Small intestine (tissue), 7 donors: ENCODE results near the gene SMAD3. TPM values are rescaled to one million over a fixed set of nuclear protein-coding genes. Genes with fewer than 3 reads are reported as not detected.
A peak's percentile ranks its signal among the peaks of the same experiment; 100 is the strongest.

Experiments
- DNase-seq, 2 donors: peaks; one replicate each; pipeline versions ENCODE4 v3.0.0 to v3.0.0-alpha.2; 2013
- FAIRE-seq: peaks from 2 replicates; lab custom pipeline; 2012; peaks lifted over from hg19 to GRCh38; lab: Jason Lieb, UNC
- H3K27ac ChIP-seq, 3 donors: one replicate each; pipeline ENCODE4 v1.5.1; 2013; ENCODE audit warnings: low read length in 2 of 3, mild to moderate bottlenecking in 2 of 3, control low read depth in 1 of 3, inconsistent platforms in 1 of 3, low read depth in 1 of 3, moderate library complexity in 1 of 3
- H3K27me3 ChIP-seq, 3 donors: one replicate each; pipeline ENCODE4 v1.6.1; 2013; ENCODE audit warnings: low read length in 3 of 3, inconsistent platforms in 1 of 3; ENCODE audit not compliant: control insufficient read depth in 3 of 3, insufficient read depth in 3 of 3
- H3K36me3 ChIP-seq, 3 donors: one replicate each; pipeline ENCODE4 v1.6.1; 2013; ENCODE audit warnings: low read length in 3 of 3, inconsistent platforms in 1 of 3, low read depth in 1 of 3, mild to moderate bottlenecking in 1 of 3, moderate library complexity in 1 of 3; ENCODE audit not compliant: control insufficient read depth in 3 of 3, insufficient read depth in 2 of 3
- H3K4me1 ChIP-seq, 3 donors: one replicate each; pipeline ENCODE4 v1.6.1; 2013; ENCODE audit warnings: low read length in 2 of 3, inconsistent platforms in 1 of 3, low read depth in 1 of 3, mild to moderate bottlenecking in 1 of 3, moderate library complexity in 1 of 3; ENCODE audit not compliant: control insufficient read depth in 3 of 3, insufficient read depth in 2 of 3
- H3K4me3 ChIP-seq, 3 donors: one replicate each; pipeline ENCODE4 v1.5.1; 2013; ENCODE audit warnings: low read length in 3 of 3, control low read depth in 1 of 3, inconsistent platforms in 1 of 3, low read depth in 1 of 3, mild to moderate bottlenecking in 1 of 3, moderate library complexity in 1 of 3
- H3K9me3 ChIP-seq, 2 donors: one replicate each; pipeline ENCODE4 v1.6.1; 2013; ENCODE audit warnings: low read depth in 1 of 2, low read length in 1 of 2; ENCODE audit not compliant: control insufficient read depth in 2 of 2, insufficient read depth in 1 of 2
- WGBS, 3 donors: extraction: QIAGEN DNeasy Blood & Tissue Kit; methylation state at CpG; one replicate each; pipeline ENCODE4 v1.1.7; 2013; 5-methylcytosine and 5-hydroxymethylcytosine counted together
- polyA plus RNA-seq, 4 donors: library from polyadenylated mRNA; stranded (reverse) in 3 of 4; unstranded in 1 of 4; fragments of 200-250 nt in 3 of 4; fragments of 120-200 nt in 1 of 4; gene quantifications; one replicate each; pipeline versions ENCODE4 v1.2.1 to v1.2.3, GENCODE V29; 2013
- donor health status: healthy with polysubstance abuse.
- donor health status: control.
- donor health status: control.
- donor health status: Bipolar disorder and iron deficiency.
- donor health status: healthy.

Gene SMAD3
- polyA plus RNA-seq, 4 donors, result 11.6 to 33.2 (median 14.6) TPM

GRCh38 chr15:67184208-67184925 is 119.0 kb downstream of the SMAD3 start:
- H3K4me1 ChIP-seq, result peaks cover 0 to 5% (median 0%) of the 10 kb centered on the region in 3 donors
- H3K36me3 ChIP-seq, result peaks cover 7 to 92% (median 16%) of the 10 kb centered on the region in 3 donors
- H3K27ac ChIP-seq, result no peak overlapping the region
- FAIRE-seq, result no peak
- DNase-seq, result no peak
- H3K27me3 ChIP-seq, result no peaks in the 10 kb centered on the region
- 85 to 90% (median 88%) methylated on average over 18 of the region's 18 CpGs for WGBS, 3 donors
- no peak overlapping the region for H3K4me3 ChIP-seq
- H3K9me3 ChIP-seq, result no peaks in the 10 kb centered on the region

DNA sequence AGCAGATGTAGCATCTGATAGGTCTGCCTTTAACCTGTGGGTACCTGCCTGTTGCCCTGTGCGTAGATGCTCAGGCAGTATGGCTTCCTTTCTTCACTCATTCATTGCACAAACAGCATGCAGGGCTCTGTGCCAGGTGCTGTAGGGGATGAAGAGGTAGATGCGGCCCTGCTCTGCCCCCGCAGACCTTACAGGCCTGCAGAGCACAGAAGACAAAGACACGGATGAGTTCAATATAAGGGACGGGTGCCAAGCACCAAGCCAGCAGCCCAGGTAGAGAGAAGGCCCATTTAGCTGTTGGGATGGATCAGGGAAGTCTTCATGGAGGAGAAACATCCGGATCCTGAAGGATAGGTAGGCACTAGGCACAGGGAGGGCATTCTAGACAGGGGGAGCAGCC is 119.6 kb downstream of the SMAD3 start:
- FAIRE-seq (no peak), DNase-seq (no peak)
- H3K36me3 ChIP-seq, result peaks cover 7 to 92% (median 14%) of the 10 kb centered on the region in 3 donors
- peaks cover 0 to 5% (median 0%) of the 10 kb centered on the region in 3 donors for H3K4me1 ChIP-seq
- H3K4me3 ChIP-seq, result no peak overlapping the region
- no peaks in the 10 kb centered on the region for H3K27me3 ChIP-seq
- H3K27ac ChIP-seq, result peak overlapping the region in 1 of 3 donors; percentile 47
- H3K9me3 ChIP-seq, result no peaks in the 10 kb centered on the region
- WGBS, 3 donors, result 83 to 86% (median 84%) methylated on average over 6 of the region's 6 CpGs

DNA sequence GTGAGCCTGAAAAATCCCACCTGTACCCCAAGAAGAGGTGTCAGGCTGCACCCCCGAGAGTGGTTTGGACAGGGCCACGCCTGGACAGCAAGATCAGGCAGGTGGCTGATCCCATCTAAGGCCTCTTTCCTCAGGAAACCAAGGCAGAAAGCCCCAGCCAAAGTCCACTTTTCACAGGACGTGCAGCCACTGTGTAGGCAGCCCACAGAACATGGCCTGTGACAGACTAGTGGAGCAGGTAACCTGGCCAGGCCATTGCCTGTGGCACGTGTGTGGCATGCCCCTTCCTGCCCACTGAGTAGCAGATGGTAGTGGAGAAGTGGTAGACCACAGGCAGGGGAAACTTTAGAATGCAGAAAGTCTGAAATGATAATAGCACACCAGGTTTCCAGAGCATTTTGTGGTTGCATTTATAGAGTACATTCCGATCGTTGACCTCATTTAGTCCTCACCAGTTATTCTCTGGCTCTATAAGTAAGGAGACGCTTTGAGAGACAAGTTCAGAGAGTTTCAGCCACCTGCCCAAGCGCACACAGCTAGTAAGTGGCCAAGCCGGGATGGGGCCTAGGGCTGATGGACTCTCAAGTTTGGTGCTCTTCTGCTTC is 120.3 kb downstream of the SMAD3 start:
- H3K36me3 ChIP-seq, result peaks cover 10 to 92% (median 13%) of the 10 kb centered on the region in 3 donors
- 69 to 74% (median 72%) methylated on average over 9 of the region's 9 CpGs for WGBS, 3 donors
- H3K27me3 ChIP-seq, result no peaks in the 10 kb centered on the region
- no peak for DNase-seq
- no peaks in the 10 kb centered on the region for H3K9me3 ChIP-seq
- no peak overlapping the region for H3K4me3 ChIP-seq
- H3K27ac ChIP-seq, result peak overlapping the region in 1 of 3 donors; percentile 69
- FAIRE-seq, result no peak
- H3K4me1 ChIP-seq, result peaks cover 0 to 8% (median 6%) of the 10 kb centered on the region in 3 donors

DNA sequence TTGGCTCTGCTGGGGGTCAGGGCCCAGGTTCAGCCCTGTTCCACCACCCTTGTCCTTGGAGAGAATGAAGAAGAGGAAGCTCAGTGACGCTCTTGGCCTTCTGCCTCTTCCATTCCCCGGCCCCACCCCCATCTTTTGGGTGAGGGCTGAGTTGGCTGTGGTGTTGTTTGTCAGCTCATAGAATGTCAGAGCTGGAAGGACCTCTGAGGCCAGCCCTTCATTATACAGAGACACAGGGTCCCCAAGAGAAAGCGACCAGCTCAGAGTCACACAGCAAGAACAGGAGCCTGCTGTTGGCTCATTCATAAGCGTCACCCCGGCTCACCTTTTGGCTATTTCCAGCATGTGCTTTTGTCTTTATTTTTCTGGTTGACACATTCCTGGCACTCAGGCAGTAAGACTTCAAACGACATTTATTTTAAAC is 120.8 kb downstream of the SMAD3 start:
- FAIRE-seq (no peak), DNase-seq (no peak)
- Histone ChIP-seq H3K36me3 (peaks cover 10 to 92% (median 13%) of the 10 kb centered on the region in 3 donors), H3K9me3 (no peaks in the 10 kb centered on the region), H3K27ac (peak overlapping the region in 1 of 3 donors; percentile 69), H3K4me3 (no peak overlapping the region), H3K27me3 (no peaks in the 10 kb centered on the region), H3K4me1 (peaks cover 0 to 8% (median 7%) of the 10 kb centered on the region in 3 donors)
- WGBS, 3 donors, result 61 to 81% (median 76%) methylated on average over 6 of the region's 6 CpGs

GRCh38 chr15:67186688-67187087 is 121.3 kb downstream of the SMAD3 start:
- peaks cover 10 to 90% (median 13%) of the 10 kb centered on the region in 3 donors for H3K36me3 ChIP-seq
- 81 to 84% (median 81%) methylated on average over 4 of the region's 4 CpGs for WGBS, 3 donors
- no peaks in the 10 kb centered on the region for H3K27me3 ChIP-seq
- DNase-seq, result no peak
- FAIRE-seq, result no peak
- no peak overlapping the region for H3K4me3 ChIP-seq
- H3K4me1 ChIP-seq, result peaks cover 0 to 8% (median 7%) of the 10 kb centered on the region in 3 donors
- no peaks in the 10 kb centered on the region for H3K9me3 ChIP-seq
- peak overlapping the region in 1 of 3 donors; percentile 13 for H3K27ac ChIP-seq

DNA sequence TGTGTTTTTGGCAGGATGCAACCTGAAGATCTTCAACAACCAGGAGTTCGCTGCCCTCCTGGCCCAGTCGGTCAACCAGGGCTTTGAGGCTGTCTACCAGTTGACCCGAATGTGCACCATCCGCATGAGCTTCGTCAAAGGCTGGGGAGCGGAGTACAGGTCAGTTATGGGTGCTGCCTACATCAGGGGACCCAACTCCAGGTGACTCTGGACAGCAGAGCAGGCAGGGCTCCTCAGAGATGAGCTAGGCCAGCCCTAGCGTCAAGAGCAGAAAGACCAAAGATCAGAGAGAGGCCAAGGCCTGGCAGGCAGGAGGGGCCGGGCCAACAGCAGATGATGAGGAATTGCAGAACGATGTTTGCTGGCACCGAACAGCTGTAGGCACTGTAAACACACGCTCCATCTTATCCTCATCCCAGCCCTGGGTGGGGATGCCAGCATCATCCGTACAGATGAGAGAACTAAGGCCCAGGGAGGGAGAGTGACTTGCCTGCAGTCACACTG is 122.0 kb downstream of the SMAD3 start:
- peaks cover 0 to 8% (median 7%) of the 10 kb centered on the region in 3 donors for H3K4me1 ChIP-seq
- 91 to 95% (median 94%) methylated on average over 12 of the region's 12 CpGs for WGBS, 3 donors
- no peaks in the 10 kb centered on the region for H3K9me3 ChIP-seq
- no peak overlapping the region for H3K27ac ChIP-seq
- H3K27me3 ChIP-seq, result no peaks in the 10 kb centered on the region
- no peak overlapping the region for H3K4me3 ChIP-seq
- H3K36me3 ChIP-seq, result peaks cover 10 to 90% (median 11%) of the 10 kb centered on the region in 3 donors
- no peak for FAIRE-seq
- DNase-seq, result no peak

DNA sequence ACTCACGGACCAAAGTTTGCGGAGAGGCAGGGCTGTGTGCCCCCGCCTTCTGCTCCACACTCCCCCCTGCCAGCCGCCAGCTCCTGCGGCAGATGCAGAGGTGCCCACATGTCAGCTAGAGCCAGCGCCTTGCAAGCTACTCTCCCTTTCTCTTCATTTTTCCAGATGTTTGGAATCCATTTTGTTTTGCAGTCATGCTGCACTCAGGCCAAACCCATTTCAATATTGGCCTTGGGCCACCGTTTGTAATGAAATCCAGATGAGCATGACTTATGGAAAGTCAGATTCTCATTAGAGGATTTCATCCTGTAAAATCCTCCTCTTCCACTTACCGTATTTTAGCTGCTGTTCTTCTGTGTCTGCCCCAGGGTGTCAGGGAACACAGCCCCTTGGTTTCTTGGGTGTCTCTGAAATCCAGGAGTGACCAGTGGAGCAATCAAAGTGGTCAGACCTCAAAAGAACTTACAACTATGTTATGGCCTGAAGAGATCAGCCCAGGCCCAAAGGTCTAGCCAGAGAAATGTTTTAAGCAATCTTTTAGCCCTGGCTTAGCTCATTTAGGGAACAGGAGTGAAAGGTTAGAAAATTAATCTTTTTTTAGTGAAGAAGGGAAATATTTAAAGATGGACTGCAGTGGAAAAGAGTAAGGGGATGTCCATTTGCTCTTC is 123.3 kb downstream of the SMAD3 start:
- peaks cover 10 to 86% (median 13%) of the 10 kb centered on the region in 3 donors for H3K36me3 ChIP-seq
- no peak overlapping the region for H3K4me3 ChIP-seq
- WGBS, 3 donors, result 77 to 86% (median 84%) methylated on average over 8 of the region's 8 CpGs
- no peak for FAIRE-seq
- H3K9me3 ChIP-seq, result no peaks in the 10 kb centered on the region
- peaks cover 0 to 8% (median 7%) of the 10 kb centered on the region in 3 donors for H3K4me1 ChIP-seq
- DNase-seq, result no peak
- no peaks in the 10 kb centered on the region for H3K27me3 ChIP-seq
- peak overlapping the region in 2 of 3 donors; percentile 49 to 51 for H3K27ac ChIP-seq
